ENCODE measurements around the gene MED15. TPM values are rescaled to one million over a fixed set of nuclear protein-coding genes. Genes with fewer than 3 reads are reported as not detected.

MED15 gene
- total and polyA plus RNA-seq, 12 donors = 33.8 to 66.8 (median 40.9) TPM

DNA sequence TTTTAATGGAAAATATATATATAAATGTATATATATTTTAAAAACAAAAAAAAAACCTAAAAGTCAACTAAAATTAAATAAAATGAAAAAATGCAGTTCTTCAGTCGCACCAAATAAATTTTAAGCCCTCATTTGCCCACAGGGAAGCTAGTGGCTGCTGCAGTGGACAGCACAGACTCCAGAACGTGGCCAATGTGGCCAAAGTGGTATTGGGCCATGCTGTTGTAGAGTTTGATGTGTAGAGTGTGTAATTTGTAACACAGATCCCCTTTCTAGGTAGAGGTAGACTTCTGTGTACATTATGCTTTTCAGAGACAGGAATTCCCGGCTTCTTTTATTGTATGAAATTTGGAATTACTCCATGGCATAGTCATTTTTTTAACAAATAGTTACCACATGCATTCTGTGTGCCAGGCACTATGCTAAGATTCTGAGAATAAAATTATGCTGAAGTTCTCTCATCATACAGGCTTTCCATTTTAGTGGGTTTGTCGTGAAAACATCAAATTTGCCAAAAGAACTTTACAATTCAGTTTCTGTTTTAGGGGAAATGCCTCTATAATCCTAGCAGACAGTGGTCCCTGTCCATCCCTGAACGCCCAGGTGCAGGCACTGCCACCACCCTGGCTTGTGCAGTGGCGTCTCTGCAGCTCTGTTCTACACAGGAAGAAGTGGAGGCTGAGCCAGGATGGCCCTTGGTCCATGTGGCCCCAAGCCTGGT, 68.5 kb downstream of the MED15 start:
- Histone ChIP-seq H3K36me3 (peaks cover 4 to 100% (median 54%) of the 10 kb centered on the region in 9 donors), H3K27me3 (no peaks in the 10 kb centered on the region), H3K9me3 (no peaks in the 10 kb centered on the region), H3K4me1 (peaks cover 0 to 38% (median 22%) of the 10 kb centered on the region in 9 donors), H3K27ac (peak overlapping the region in 1 of 10 donors; percentile 52), H3K4me3 (no peak overlapping the region)
- WGBS, 2 donors = 93% methylated on average over 6 of the region's 6 CpGs
- TF ChIP-seq, protein P1, sequence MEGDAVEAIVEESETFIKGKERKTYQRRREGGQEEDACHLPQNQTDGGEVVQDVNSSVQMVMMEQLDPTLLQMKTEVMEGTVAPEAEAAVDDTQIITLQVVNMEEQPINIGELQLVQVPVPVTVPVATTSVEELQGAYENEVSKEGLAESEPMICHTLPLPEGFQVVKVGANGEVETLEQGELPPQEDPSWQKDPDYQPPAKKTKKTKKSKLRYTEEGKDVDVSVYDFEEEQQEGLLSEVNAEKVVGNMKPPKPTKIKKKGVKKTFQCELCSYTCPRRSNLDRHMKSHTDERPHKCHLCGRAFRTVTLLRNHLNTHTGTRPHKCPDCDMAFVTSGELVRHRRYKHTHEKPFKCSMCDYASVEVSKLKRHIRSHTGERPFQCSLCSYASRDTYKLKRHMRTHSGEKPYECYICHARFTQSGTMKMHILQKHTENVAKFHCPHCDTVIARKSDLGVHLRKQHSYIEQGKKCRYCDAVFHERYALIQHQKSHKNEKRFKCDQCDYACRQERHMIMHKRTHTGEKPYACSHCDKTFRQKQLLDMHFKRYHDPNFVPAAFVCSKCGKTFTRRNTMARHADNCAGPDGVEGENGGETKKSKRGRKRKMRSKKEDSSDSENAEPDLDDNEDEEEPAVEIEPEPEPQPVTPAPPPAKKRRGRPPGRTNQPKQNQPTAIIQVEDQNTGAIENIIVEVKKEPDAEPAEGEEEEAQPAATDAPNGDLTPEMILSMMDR (IDR thresholded peaks at IDR 0.05) = no peak
- no peak for ATAC-seq
- no peak for DNase-seq
- intact Hi-C loops (cut with DNase I) = loop anchor here in 3 of 10 donors (10.0 kb wide), 1 partner anchor 161 kb away; no protein-coding TSS in a partner anchor

DNA sequence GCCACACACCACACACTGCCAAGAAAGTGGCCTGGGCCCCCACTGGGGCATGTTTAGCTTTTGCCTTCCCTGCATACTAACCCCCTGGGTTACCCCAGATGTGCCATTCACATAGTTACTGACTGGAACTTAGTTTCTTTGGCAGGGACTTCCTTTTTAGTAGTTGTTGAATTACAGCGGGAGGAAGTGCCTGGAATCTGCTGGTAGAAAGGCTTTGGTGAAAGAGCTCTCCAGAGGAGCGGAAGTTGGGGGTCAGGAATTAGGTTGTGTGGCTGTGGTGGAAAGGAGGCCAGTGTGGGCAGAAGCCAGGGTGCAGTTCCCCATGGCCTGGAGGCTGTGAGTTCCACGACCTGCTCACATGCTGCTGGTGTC, 69.0 kb downstream of the MED15 start:
- no peaks in the 10 kb centered on the region for H3K9me3 ChIP-seq
- TF ChIP-seq, protein P1 (IDR thresholded peaks at IDR 0.05) = no peak
- H3K27ac ChIP-seq = peak overlapping the region in 1 of 10 donors; percentile 52
- intact Hi-C loops (cut with DNase I) = loop anchor here in 3 of 10 donors (10.0 kb wide), 1 partner anchor 162 kb away; no protein-coding TSS in a partner anchor
- ATAC-seq (peak in 4 of 8 donors; percentile 8 to 51 (median 34)), DNase-seq (no peak)
- H3K27me3 ChIP-seq = no peaks in the 10 kb centered on the region
- peaks cover 4 to 100% (median 54%) of the 10 kb centered on the region in 9 donors for H3K36me3 ChIP-seq
- no peak overlapping the region for H3K4me3 ChIP-seq
- 76 to 79% methylated on average over 3 of the region's 3 CpGs for WGBS, 2 donors
- peaks cover 0 to 34% (median 22%) of the 10 kb centered on the region in 9 donors for H3K4me1 ChIP-seq

DNA sequence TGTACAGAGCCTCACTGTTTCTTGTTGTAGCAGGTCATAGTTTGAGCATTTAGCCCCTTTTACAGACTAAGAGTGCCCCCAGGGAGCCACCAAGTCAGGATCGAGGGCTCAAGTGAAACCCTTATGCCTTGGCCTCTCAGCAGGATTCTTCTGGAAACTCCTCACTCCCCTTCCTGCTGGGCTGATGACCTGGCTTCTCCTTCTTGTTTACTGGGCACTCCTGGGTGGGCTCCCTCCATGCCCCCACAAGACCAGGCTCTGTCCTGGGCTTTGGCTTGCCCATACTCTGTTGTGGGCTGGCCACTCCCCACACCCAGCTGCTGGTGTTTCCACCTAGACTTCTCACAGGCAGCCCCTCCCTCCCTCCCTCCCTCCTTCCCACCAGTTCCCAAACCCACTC, 69.6 kb downstream of the MED15 start:
- Histone ChIP-seq H3K9me3 (no peaks in the 10 kb centered on the region), H3K27ac (peak overlapping the region in 1 of 10 donors; percentile 34), H3K4me3 (no peak overlapping the region), H3K36me3 (peaks cover 4 to 100% (median 52%) of the 10 kb centered on the region in 9 donors), H3K27me3 (no peaks in the 10 kb centered on the region), H3K4me1 (peaks cover 0 to 34% (median 22%) of the 10 kb centered on the region in 9 donors)
- ATAC-seq = no peak
- intact Hi-C loops (cut with DNase I) = loop anchor here in 3 of 10 donors (10.0 kb wide), 1 partner anchor 162 kb away; no protein-coding TSS in a partner anchor
- TF ChIP-seq, protein P1 (IDR thresholded peaks at IDR 0.05) = no peak
- no peak for DNase-seq
- 64 to 74% methylated on average over 1 of the region's 1 CpG for WGBS, 2 donors

DNA sequence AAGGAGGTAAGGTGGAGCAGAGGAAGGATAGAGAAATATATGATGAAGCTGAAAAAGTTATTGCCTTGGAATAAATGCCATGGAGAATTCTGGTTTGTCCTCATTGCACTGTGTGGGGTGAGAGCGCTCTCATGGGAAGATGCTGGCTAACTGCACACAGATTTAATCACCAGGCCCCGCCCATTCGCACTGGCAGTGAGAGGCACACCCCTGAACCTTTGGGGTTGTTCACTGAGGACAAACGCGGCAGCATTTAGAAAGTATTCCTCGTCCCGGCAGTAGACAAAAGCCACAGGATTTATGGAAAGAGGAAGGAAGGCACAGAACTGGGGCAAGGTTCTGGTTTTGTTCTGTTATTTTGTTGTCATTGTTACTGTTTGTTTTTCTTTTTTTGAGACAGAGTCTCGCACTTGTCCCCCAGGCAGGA, 70.2 kb downstream of the MED15 start:
- DNase-seq = no peak
- intact Hi-C loops (cut with DNase I) = loop anchor here in 3 of 10 donors (10.0 kb wide), 1 partner anchor 163 kb away; no protein-coding TSS in a partner anchor

More for the DNA sequence above, 70.2 kb downstream of the MED15 start:
- no peak overlapping the region for H3K27ac ChIP-seq
- no peaks in the 10 kb centered on the region for H3K27me3 ChIP-seq
- 83 to 88% methylated on average over 8 of the region's 8 CpGs for WGBS, 2 donors
- H3K4me3 ChIP-seq = no peak overlapping the region
- ATAC-seq = no peak
- H3K36me3 ChIP-seq = peaks cover 4 to 100% (median 47%) of the 10 kb centered on the region in 9 donors
- no peaks in the 10 kb centered on the region for H3K9me3 ChIP-seq
- H3K4me1 ChIP-seq = peaks cover 0 to 34% (median 22%) of the 10 kb centered on the region in 9 donors
- TF ChIP-seq, protein P1 (IDR thresholded peaks at IDR 0.05) = no peak
